ENCODE results near the gene NFS1. TPM values are rescaled to one million over a fixed set of nuclear protein-coding genes. Genes with fewer than 3 reads are reported as not detected.

The NFS1 gene
- total RNA-seq, 1 experiment from 2014 or later: 36.7 TPM

Other genes with a start within 250 kb of the NFS1 start
- gene CEP250, start 243.8 kb downstream of the NFS1 start, total RNA-seq (2014; rRNA removed; shearing (Covaris generic)): 18.4 and 21.4 TPM in 2 replicates
- gene C20orf173, start 169.7 kb downstream of the NFS1 start, total RNA-seq (2014; rRNA removed; shearing (Covaris generic)): not detected in 2 replicates
- 258 TPM in 2 replicates for gene ERGIC3, start 157.3 kb downstream of the NFS1 start, total RNA-seq (2014; rRNA removed; shearing (Covaris generic))
- 1.5 and 7.1 TPM in 2 replicates for gene SPAG4, start 83.5 kb downstream of the NFS1 start, total RNA-seq (2014; rRNA removed; shearing (Covaris generic))
- gene CPNE1, start 34.5 kb downstream of the NFS1 start, total RNA-seq (2014; rRNA removed; shearing (Covaris generic)): 194 and 195 TPM in 2 replicates
- 50.9 and 51.3 TPM in 2 replicates for gene RBM12, start 34.5 kb downstream of the NFS1 start, total RNA-seq (2014; rRNA removed; shearing (Covaris generic))
- 301 and 351 TPM in 2 replicates for gene ROMO1, start 53 bp upstream of the NFS1 start, total RNA-seq (2014; rRNA removed; shearing (Covaris generic))
- gene RBM39, start 42.9 kb upstream of the NFS1 start, total RNA-seq (2014; rRNA removed; shearing (Covaris generic)): 246 and 258 TPM in 2 replicates
- gene PHF20, start 72.7 kb upstream of the NFS1 start, total RNA-seq (2014; rRNA removed; shearing (Covaris generic)): 21.9 and 28.9 TPM in 2 replicates